Gastrocnemius medialis (tissue), 4 donors: ENCODE measurements around the gene LINC01488.

ENCODE experiments used
- CTCF ChIP-seq, 5 experiments: fragments of 450-650 bp in 3 of 5; fragments of 200-600 bp in 2 of 5; sonication (generic) in 2 of 5; IDR thresholded peaks in 4 of 5; conservative IDR thresholded peaks in 1 of 5; 1 replicate in 4 of 5; 2 replicates in 1 of 5; pipeline ENCODE4 v1.5.1; 2016 to 2019; ENCODE audit warnings: antibody characterized with exemption in 5 of 5, mild to moderate bottlenecking in 3 of 5, moderate library complexity in 3 of 5
- POLR2A ChIP-seq, 2 donors: fragments of 450-650 bp; IDR thresholded peaks; one replicate each; pipeline ENCODE4 v1.6.1; 2017; ENCODE audit warnings: antibody characterized with exemption in 2 of 2, mild to moderate bottlenecking in 2 of 2, moderate library complexity in 2 of 2

GRCh38 chr11:69542314-69543168 lies 61.1 kb downstream of the LINC01488 start:
- TF ChIP-seq CTCF (IDR thresholded peaks at IDR 0.05 in 4 of 5, conservative IDR thresholded peaks at IDR 0.05 in 1 of 5) (no peak), POLR2A (IDR thresholded peaks at IDR 0.05) (no peak)
